Sigmoid colon (tissue), 3 donors: ENCODE data around the gene ITGB2.

Experiments
- CTCF ChIP-seq, 4 experiments: fragments of 450-650 bp in 3 of 4; fragments of 200-600 bp in 1 of 4; IDR thresholded peaks; one replicate each; pipeline ENCODE4 v1.5.1; 2016 to 2019; ENCODE audit warnings: antibody characterized with exemption in 4 of 4, mild to moderate bottlenecking in 3 of 4, moderate library complexity in 2 of 4
- POLR2A ChIP-seq, 2 donors: fragments of 450-650 bp; IDR thresholded peaks; one replicate each; pipeline ENCODE4 v1.6.1; 2016; ENCODE audit warnings: antibody characterized with exemption in 2 of 2, mild to moderate bottlenecking in 2 of 2, moderate library complexity in 2 of 2

GRCh38 chr21:44876849-44877575 lies 43.7 kb downstream of the ITGB2 start:
- no peak for TF ChIP-seq POLR2A (IDR thresholded peaks at IDR 0.05)
- TF ChIP-seq CTCF (IDR thresholded peaks at IDR 0.05), result no peak
